GM21423 (cell line): ENCODE results near the gene KIF23.

Experiments used
- ATAC-seq: cut with Tn5 transposase; IDR thresholded peaks from one replicate; pipeline ENCODE4 v1.9.1; 2021; ENCODE audit warnings: mild to moderate bottlenecking, moderate library complexity; ENCODE audit not compliant: unreplicated experiment

Gene KIF23

GRCh38 chr15:69486481-69487110, 72.4 kb downstream of the KIF23 start:
- ATAC-seq, result no peak

- ATAC-seq, result no peak
These were observed 75.0 kb downstream of the KIF23 start for GRCh38 chr15:69489073-69489571.

DNA sequence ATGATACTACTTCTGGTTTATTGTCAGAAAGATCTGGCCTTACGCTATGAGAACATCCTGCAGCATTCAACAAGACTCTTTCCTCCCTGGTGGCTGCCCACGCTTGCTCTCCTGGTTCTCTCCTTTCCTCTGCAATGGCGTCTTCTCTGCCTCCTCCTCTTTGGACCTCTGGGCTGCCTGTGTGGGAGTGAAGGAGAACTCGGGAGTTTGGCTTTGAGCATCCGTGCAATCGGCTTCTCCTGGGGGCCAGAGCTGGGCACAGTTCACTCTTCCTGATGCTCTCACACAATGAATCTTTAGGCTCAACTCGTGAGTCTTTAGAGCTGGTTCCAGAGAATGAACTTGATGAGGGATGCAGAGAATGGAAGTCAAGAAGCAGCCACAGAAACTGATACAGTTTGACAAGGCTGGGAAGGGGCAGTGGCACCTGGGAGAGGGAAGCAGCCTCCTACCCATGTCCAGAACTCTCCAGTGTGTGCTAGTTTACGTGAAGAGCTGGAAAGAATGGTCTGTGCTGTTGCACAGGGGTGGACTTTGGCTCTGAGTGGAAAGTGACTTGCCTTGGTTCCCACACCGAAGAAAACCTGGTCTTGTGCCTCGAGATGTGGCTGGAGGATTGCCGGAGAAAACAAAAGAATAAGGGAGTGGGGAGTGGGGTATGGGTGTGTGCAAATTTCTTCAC, 76.3 kb downstream of the KIF23 start:
- ATAC-seq, result no peak

GRCh38 chr15:69491038-69491505, 76.9 kb downstream of the KIF23 start:
- no peak for ATAC-seq

DNA sequence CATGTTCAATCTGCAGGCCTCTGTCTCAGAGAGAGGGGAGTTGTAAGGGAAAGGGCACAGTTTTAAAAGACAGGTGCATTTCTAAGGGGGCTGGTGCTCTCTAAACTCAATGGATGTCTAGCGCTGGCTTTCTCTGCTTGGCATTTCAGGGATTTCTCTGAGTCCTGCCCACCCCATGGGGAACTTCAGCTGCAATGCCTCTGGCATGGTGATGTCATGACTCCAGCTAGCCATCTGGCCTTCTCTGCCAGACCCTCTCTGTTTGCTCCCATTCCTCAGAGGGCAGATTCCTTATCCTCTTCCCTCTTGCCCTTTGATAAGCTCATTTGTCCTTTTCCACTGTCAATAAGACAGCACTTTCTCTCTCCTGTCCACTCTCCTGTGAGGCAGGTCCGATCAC, 79.3 kb downstream of the KIF23 start:
- ATAC-seq, result no peak

DNA sequence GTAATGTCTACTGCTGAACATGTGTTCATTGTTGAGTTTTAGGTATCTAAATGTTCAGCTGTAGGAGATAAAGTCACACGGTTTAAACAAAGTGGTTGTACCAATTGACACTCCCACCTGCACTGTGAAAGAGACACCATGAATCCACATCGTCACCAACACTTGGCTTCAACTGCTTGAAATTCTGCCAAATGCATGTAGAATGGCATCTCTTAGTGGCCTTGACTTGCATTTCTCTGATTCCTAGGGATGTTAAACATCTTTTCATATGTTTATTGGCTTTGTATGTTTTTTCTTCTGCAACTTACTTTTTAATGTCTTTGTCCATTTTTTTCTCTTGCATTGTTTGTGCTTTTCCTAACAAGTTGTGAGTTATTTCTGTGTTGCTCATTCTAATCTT, 81.9 kb downstream of the KIF23 start:
- ATAC-seq, result no peak

DNA sequence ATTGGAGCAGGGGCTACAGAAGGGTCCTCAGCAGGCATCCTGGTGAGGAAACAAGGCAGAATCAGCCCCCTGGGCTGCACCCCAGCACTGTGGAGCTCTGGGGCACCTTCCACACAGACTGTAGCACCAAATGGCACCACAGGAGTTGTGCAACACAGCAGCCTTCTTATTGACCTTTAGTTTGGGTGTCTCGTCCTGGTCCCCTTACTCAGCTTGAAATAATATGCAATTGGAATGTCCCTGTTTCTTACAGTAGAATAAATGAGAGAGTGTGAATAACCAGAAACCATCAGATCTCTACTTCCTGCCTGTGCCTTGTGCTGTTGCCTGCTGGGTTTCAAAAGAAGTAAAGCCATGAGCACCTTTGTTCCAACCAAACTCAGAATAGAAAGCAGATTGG, 82.9 kb downstream of the KIF23 start:
- no peak for ATAC-seq

- ATAC-seq, result no peak
These were observed 83.5 kb downstream of the KIF23 start for GRCh38 chr15:69497667-69498066.
